K562 (cell line): ENCODE measurements around the gene MPND. TPM values are rescaled to one million over a fixed set of nuclear protein-coding genes. Genes with fewer than 3 reads are reported as not detected.
A peak's percentile ranks its signal among the peaks of the same experiment; 100 is the strongest.

ENCODE experiments used
- E2F4 ChIP-seq: sonication (generic); formaldehyde crosslinking; IDR thresholded peaks from 2 replicates; pipeline ENCODE4 v1.8.0; 2022; ENCODE audit warnings: mild to moderate bottlenecking, low read depth, missing genetic modification reagents
- HDGF ChIP-seq: fragments of 450-650 bp; IDR thresholded peaks from 2 replicates; pipeline ENCODE4 v1.6.1; 2016
- JUNB ChIP-seq: fragments of 450-650 bp; formaldehyde crosslinking; conservative IDR thresholded peaks from 2 replicates; pipeline ENCODE4 v1.4.0; 2020; ENCODE audit warnings: mild to moderate bottlenecking
- NFRKB ChIP-seq: fragments of 450-650 bp; IDR thresholded peaks from 2 replicates; pipeline ENCODE4 v1.6.1; 2016; ENCODE audit warnings: low read depth
- OTX1 ChIP-seq: fragments of 450-650 bp; formaldehyde crosslinking; IDR thresholded peaks from 2 replicates; pipeline ENCODE4 v1.4.0; 2022; ENCODE audit warnings: mild to moderate bottlenecking
- PTTG1 ChIP-seq: fragments of 450-650 bp; IDR thresholded peaks from 2 replicates; pipeline ENCODE4 v1.6.1; 2016; ENCODE audit warnings: low read depth, mild to moderate bottlenecking, missing genetic modification characterization, missing compliant biosample characterization
- PURB ChIP-seq: sonication (generic); formaldehyde crosslinking; IDR thresholded peaks from 2 replicates; pipeline ENCODE4 v1.9.0; 2021; ENCODE audit warnings: low read depth, mild to moderate bottlenecking, missing genetic modification reagents
- PYGO2 ChIP-seq: fragments of 450-650 bp; IDR thresholded peaks from 2 replicates; pipeline ENCODE4 v1.6.1; 2016; ENCODE audit warnings: mild to moderate bottlenecking, missing genetic modification characterization, moderate library complexity, missing compliant biosample characterization
- RB1 ChIP-seq: fragments of 450-650 bp; IDR thresholded peaks from 2 replicates; pipeline ENCODE4 v1.6.1; 2017; ENCODE audit warnings: low read depth, mild to moderate bottlenecking
- ZBTB40 ChIP-seq, 2 experiments: fragments of 450-650 bp in 1 of 2; sonication (generic) in 1 of 2; formaldehyde crosslinking in 1 of 2; IDR thresholded peaks; 2 replicates each; pipeline versions ENCODE4 v1.7.1 to v1.9.0; 2016 to 2022; ENCODE audit warnings: inconsistent platforms in 1 of 2, mild to moderate bottlenecking in 1 of 2, missing genetic modification reagents in 1 of 2
- ZFP36 ChIP-seq: fragments of 150-350 bp; IDR thresholded peaks from 2 replicates; pipeline ENCODE4 v1.6.1; 2018; ENCODE audit warnings: low read length, low read depth; ENCODE audit not compliant: partially characterized antibody
- ZNF277 ChIP-seq: fragments of 250-450 bp; sonication (Bioruptor Pico); IDR thresholded peaks from 2 replicates; pipeline ENCODE4 v1.8.0; 2022; ENCODE audit warnings: inconsistent platforms, mild to moderate bottlenecking, moderate library complexity, borderline replicate concordance
- polyA plus RNA-seq, 8 experiments: library from polyadenylated mRNA; depleted of rRNA in 4 of 8; stranded (reverse) in 5 of 8; unstranded in 3 of 8; fragments of >200 nt; fragmentation: Nextera tagmentation in 2 of 8; fragmentation: Illumina TruSeq in 1 of 8; extraction: Ambion mirVana in 2 of 8; extraction: Trizol in 1 of 8; gene quantifications; 2 replicates each; pipeline versions ENCODE4 v1.2.1 to v1.2.3, GENCODE V29; 2011 to 2014; ENCODE audit warnings: inconsistent platforms in 1 of 8, missing spikeins in 1 of 8
- total RNA-seq, 7 experiments: library from RNA; depleted of rRNA in 6 of 7; stranded (reverse); fragments of >200 nt in 6 of 7; fragmentation: Illumina TruSeq in 2 of 7; extraction: Trizol in 2 of 7; gene quantifications; 2 replicates each; pipeline versions ENCODE4 v1.2.1 to v1.2.3, GENCODE V29; 2011 to 2021; ENCODE audit warnings: low replicate concordance in 1 of 7

MPND gene
- total and polyA plus RNA-seq, 9 of the 15 experiments (the other 6 are each of a cell fraction or from before 2014, with no cell fraction given) = 0.25 to 14.0 (median 3.9) TPM

GRCh38 chr19:4375164-4376027, 32.0 kb downstream of the MPND start (continued):
- TF ChIP-seq PYGO2 = no peak
- TF ChIP-seq PTTG1 = no peak
- TF ChIP-seq RB1 = 0 out of 2 replicates have a peak, but pooled peaks have one; percentile 27
- no peak for TF ChIP-seq E2F4
- TF ChIP-seq HDGF = no peak
- TF ChIP-seq ZFP36 = peak; percentile 7
- TF ChIP-seq PURB (CRISPR knock-in tag) = no peak
- TF ChIP-seq NFRKB = no peak; the same call in 1 of the 2 replicates
- TF ChIP-seq ZNF277 (CRISPR knock-in tag) = no peak
- TF ChIP-seq ZBTB40 (IDR thresholded peaks at IDR 0.05) = no peak
- no peak for TF ChIP-seq ZBTB40 (CRISPR knock-in tag; IDR thresholded peaks at IDR 0.05)
- TF ChIP-seq OTX1 (CRISPR knock-in tag) = no peak
- no peak; the same call in 1 of the 2 replicates for TF ChIP-seq JUNB (CRISPR knock-in tag)
